DMS114 treated with DMSO at 0.1 percent for 48 hours (cell line): ENCODE measurements around the gene ENG.
"Not testable (repeated sequence)": the region's sequence is repeated elsewhere in the genome, so short reads cannot be mapped to it uniquely, and the experiment has no call there.

Experiments used
- DNase-seq: peaks from one replicate; lab custom pipeline; 2025; ENCODE audit not compliant: unreplicated experiment; lab: John Stamatoyannopoulos, UW

The ENG gene

DNA sequence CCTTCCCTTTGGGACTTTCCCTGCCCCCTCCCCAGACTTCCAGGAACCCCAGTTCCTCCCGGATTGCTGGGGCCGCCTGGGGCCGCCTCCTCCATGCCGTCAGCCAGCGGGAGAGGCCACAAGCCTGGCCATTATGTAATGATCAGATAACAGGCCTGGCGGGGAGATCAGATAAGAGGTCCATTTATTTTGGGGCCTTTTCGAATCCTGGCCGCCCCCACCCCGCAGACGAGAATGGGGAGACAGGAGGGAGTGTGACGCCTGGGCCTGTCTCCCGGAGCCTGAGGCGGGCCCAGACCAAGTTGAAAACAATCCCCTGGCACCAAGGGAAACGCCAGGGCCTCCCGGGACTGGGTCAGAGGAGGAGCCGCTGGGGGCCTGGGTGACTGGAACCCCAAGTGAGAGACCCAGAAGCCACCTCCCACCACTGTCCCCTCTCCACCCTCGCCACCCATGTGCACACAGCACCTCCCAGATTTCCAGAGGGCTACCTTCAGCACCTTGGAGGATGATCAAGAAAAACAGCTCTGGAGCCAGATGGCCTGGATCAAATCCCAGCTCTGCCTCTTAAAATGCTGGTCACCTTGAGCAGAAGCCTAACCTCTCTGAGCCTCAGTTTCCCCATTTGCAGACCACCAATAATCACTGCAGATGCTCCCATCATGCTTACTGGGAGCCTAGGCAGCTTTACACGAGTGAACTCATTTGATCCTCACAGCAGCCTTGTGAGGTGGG lies 7.8 kb downstream of the ENG start:
- DNase-seq: no peak

DNA sequence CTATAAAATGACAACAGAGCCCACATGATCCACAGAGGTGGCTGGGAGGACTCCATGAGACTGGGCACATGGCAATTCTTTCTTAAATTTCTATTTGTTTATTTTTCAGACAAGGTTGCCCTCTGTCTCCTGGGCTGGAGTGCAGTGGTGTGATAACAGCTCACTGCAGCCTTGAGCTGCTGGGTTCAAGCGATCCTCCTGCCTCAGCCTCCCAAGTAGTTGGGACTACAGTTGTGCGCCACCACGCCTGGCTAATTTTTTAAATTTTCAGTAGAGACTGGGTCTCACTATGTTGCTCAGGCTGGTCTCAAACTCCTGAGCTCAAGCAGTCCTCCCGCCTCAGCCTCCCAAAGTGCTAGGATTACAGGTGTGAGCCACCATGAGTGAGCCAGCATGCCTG lies 8.8 kb downstream of the ENG start:
- DNase-seq: not testable (repeated sequence)

DNA sequence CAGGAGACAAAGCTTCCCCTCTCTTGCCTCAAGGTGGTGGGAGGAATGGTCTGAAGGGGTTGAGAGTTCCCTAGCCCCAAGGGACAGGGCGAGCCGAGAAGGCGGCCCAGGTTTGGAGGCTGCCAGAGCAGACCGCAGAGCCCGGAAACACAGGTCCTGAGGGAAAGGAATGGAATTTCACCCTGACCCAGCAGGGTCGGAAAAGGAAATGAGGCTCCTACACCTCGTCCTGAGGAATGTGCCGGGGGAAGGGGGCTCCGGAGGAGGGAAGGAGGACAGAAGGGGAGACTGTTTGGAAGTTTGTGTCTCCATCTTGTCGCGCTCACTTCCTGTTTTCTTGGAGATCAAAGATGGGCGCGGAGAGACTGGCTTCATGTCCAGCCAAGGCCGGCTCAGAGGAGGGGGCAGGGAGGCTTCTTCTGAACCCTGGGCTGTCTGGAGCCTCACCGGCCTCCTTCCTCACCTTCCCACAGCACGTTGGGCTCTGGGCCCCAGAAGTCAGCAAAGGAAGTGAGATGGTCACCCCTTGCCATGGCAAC lies 9.6 kb downstream of the ENG start:
- DNase-seq: no peak

DNA sequence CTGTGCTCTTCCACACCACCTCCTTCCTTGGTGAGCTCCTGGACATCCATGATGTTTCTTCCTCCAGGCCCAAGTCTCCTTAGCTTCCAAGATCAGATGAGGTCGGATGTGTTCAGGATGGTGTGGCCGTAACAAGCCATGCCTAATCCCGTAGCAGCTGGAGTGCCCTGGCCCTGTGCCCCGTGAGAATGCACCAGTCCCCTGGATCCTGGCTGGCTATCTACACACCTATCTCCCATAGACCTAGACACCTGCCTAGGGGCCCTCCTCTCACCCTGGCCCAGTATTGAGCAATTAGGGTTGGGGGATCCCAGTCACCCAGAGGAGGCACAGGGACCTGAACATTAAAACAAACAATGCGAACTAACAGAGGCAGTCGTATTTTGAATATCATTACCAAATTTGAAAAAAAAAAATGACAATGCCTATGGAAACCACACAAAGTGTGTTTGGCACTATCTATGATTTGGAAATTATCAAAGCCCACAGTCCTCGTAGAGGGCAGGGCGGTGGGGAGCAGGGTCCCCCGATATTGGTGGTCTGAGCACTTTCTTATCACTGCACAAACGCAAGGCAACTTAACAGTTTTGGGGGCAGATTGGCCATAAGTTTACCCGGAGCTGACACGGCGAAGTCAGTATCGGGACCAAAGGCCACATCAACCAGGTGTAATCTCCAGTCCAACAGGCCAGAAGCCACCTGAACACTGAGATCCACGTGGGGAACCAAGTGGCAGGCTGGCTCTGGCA lies 13.2 kb downstream of the ENG start:
- DNase-seq: no peak

DNA sequence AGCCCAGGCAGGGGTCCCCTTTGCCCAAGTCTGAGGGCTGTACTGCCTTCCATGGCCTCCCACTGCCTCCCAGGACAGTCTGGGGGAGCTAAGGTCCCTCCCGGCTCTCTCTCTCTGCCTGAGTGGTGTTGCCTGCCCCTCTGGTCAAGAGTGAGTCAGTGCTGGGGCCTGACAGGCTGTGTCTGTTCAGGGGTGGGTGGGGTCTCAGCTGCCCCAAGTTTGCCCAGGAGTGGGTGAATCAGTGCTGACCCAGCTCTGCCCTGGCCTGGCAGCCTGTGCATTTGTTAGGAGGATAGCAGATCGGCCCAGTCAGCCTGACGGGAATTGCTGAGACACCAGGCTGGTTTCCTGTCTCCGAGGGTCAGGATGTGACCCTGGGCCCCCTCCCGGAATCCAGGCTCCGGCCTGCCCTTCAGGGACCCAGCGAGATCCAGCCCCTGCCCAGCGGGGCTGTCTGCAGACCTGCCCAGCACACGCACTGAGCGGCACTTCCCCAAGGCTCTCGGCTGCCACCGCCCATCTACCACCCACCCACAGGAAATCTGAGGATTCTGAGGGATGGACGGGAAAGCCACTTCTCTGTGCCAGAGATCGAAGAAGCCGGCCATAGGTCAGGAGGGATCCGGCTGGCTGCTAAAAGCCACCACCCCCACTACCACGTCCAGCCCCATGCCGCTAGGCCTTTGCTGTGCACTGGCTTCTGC lies 15.9 kb downstream of the ENG start:
- DNase-seq: no peak

DNA sequence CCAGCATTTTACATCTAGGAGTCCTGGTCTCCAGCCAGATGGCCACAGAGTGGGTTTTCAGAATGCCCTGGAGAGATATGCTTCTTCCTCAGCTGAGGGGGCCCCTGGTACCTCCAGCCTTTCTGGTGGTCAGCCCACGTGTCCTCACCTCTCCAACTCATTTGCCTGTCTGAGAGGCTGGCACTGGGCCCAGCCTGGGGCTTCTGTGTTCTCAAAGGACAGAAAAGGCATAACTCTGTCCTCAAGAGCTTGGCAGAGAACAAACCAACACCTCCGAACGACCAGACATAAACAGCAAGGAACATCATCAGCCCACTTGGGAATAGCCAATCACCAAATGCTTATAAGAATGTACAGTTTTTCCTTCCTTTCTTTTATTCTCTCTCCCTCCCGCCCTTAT lies 17.1 kb downstream of the ENG start:
- no peak for DNase-seq

DNA sequence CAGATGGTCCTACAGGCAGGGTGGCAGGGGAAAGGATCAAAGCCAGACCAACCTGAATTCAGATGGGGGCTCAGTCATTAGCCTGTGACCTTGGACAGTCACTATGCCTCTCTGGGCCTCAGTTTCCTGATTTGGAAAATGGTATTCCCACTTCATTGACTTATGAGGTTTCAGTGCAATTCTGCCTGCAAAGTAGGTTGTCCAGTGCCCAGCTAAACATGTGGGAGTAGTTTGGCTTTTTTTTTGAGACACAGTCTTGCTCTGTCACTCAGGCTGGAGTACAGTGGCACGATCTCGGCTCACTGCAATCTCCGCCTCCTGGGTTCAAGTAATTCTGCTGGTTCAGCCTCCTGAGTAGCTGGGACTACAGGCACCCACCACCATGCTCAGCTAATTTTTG lies 17.9 kb downstream of the ENG start:
- DNase-seq: not testable (repeated sequence)

DNA sequence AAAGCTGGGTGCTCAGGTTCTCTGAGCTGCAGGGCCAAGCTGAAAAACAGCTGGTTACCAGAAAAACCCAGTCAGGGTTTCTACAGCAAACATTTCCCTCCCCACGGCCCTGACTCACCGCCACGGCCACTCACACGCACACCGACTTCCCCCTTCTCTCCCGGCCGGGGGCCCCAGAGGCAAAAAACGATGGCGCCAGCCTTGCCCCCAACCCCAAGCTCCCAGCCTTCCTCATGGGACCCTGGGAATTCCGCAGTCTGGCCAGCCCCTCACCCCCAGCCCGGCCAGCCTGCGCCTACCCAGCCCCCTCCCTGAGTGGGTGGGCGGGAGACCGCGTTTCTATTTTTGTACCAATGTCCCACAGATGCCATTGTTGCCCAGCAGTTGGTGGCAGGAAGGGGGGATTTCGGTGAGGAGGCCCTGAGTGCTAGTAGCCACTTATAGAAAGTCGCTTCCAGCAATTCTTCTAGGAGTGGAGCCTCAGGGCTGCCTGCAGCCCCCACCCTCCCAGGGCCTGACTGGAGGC lies 18.4 kb downstream of the ENG start:
- no peak for DNase-seq

DNA sequence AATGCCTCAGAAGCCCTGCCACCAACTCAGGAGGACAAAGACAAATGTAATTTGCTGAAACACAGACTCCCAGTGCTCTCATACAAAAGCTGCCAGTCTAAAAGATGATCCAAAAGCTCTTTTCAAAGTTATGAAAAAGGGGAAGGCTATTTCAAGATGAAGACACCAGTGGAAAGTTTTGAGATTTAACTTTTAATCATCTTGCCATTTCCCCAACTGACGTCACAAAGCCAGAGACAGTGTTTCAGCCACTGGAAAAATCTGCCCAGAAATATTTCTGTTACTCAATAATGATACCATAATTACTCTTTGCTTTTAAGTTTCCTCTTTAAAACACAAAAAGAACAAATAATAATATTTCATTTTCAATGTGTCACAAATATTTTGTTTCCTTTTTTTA lies 20.9 kb downstream of the ENG start:
- no peak for DNase-seq

DNA sequence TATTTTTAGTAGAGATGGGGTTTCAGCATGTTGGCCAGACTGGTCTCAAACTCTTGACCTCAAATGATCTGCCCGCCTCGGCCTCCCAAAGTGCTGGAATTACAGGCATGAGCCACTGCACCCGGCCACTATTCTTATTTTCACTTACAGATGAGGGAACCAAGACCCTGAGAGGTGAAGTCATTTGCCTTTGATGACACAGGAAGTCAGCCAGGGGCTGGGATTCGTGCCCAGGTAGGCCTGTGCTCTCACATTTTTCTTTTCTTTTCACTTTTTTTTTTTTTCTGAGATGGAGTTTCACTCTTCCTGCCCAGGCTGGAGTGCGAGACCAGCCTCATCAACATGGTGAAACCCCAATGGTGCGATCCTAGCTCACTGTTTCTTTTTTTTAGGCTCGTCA lies 22.2 kb downstream of the ENG start:
- DNase-seq: no peak

DNA sequence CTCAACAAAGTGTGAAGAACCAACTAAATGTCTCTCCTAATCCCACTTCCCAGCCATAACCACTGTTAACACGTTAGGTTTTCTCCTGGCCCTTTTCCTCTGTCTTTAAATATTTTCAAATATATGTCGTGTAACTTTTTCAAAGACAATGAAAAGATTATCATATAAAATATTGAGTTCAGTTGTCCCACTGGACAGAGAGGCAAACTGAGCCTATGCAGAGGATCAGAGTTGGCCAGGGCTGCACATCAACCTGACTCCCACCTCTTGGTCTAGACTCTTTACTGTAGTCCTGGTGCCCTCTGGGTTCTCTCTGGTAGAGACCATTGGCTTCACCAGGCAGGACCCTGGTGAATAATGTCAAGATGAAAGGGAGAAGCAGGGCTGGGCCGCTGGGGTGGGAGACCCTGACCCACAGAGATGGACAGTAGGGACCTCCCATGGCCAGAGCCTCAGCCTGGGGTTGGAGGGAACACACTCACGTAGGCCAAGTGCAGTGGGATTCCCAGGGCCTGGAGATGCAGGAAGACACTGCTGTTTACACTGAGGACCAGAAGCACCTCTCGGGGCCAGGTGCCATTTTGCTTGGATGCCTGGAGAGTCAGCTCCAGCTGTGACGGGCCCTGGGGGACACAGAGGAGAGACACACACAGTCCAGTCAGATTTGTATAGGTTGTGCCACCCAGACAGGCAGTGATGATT lies 25.1 kb downstream of the ENG start:
- DNase-seq: no peak

DNA sequence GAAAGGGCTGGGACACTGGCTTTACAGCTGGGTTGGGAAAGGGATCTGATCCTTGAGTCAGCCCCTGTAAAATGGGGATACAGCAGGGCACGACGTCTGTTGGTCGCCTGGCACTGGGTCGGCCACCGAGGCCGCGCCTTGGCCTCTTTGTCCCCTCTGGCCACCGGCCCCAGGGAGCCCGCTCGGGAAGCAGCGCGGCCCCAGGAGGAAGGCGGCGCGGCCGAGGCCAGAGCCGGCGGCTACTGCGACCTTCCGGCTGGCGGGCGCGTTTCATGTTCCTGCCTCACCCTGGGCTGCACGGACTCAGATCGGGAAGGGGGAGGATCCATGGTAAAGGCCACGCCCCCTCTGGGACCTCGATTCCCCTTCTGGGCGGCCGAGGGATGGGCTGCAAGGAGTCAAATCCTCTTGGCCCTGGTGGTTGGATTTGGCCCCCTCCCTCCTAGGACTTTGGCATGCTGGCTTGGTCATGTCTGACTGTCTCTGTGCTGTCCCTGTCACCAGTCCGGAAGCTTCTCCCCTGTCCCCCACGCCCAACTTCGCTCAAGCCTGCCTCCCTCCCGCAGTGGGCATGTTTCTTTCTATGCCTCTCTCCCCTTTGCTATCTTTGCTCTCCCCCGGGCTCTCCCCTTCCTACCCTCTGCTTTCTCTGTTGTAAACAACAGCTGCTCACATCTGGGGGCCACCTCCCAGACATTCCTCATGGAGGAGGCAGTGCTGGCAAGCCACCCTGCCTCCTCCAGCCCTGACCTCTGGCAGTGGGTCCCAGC lies 26.0 kb downstream of the ENG start:
- DNase-seq: no peak

DNA sequence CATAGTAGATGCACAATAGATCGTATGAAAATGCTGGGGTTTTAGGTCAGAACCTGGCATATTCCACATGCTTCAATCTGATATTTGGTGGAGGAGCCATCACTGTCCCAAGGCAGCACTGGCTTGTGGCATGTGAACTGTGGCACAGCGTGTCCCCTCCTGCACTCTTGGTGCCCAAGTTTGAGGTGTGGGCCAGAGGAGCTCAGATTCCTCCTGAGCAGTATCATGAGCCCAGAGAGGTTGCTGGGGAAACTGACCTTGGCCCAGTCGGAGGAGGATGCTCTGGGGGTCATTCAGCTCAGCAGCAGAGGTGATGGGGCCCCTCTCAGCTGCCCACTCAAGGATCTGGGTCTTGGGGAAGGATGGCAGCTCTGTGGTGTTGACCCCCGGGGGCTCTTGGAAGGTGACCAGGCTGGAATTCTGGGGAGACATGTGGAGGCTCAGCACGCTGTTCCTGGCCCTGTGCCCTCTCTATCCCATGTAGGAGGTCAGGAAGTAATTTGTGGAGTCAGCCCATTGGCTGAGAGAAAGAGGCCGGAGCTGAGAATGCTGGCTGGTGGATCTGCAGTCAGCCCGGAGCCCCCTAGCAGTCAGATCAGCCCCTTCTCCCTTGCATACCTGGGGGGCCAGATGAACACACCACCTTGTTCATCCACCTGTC lies 28.1 kb downstream of the ENG start:
- no peak for DNase-seq

DNA sequence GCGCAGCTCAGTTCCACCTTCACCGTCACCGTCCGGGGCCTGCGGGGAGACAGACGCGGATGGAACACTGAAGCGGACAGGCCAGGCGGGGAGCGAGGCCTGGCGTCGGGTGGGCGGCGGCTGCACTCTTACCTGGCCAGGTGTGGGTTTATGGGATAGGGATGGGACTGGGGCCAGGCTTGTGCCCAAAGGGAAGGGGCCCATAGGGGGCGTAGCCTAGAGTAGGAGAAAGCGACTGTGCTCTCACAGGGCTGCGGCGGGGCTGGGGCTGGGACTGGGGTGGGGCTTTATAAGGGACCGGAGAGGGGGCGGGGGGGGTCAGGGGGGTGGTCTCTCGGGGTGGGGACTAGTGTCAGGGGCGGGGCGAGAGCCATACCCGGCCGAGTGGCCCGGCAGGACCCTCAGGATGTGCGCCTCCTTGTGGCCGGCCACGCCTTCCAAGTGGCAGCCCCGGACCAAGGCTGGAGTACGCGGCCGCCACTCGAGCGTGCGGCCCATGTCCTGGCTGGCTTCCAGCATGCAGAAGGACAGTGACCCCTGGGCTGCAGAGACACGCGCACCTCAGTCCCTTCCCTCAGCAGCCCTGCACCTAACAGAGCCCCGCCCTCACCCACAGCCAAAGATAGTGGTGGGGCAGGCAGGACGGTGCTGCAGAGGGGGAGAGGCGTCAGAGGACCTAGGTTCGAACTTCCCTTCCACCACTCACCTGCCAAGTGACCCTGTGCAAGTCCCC lies 29.0 kb downstream of the ENG start:
- no peak for DNase-seq

DNA sequence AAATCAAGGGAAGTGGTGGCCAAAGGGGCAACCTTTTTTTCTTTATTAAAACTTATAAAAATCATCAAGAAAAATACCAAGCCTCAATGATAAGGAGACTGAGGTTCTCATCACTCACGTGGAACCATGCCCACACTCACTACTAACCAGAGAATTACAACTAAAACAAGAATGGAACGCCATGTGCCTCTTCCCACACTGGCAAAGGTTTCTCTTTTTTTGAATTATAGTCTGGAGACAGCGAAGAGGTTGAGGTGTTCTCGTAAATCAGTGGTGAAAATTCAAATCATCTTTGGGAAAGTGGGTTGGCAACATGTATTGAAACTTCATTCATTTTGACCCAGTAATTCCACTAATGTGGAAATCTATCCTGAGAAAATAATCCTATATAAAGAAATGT lies 32.4 kb downstream of the ENG start:
- no peak for DNase-seq

DNA sequence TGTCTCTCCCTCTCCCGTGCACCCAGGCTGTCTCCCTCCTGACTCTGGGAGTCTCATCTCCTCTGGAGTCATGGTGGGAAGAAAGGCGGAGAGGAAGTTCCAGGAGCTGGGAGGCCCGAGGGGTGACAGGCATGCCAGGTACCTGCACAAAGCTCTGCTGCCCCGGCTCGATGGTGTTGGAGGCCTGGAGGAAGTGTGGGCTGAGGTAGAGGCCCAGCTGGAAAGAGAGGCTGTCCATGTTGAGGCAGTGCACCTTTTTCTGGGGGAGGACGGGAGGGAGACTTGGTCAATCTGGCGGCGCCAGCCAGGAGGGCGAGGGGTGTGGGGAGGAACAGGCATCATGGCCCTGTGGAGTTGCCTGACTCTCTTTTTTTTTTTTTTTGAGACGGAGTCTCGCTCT lies 35.9 kb downstream of the ENG start:
- no peak for DNase-seq

DNA sequence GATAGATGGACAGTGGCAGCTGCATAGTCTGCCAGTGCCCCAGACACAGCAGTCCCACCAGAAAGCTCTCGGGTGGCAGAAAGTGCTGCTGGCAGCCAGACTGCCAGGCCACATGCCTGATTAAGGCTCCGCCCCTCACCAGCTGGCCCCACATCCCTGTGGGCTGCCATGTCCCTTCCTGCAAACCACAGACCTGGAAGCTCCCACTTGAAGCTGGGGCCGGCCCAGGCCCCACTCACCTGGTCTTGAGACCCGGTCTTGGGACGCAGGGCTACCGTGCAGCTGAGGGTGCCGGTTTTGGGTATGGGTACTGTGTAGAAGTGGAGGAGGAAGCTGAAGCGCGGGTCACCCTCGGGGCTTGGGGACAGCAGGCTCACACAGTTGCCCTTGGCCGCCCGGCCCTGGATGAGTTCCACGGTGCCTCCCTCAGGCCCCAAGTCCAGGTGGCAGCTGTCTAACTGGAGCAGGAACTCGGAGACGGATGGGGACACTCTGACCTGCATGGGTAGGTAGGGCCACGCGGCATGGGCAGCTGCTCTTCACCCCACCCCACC lies 36.5 kb downstream of the ENG start:
- no peak for DNase-seq

DNA sequence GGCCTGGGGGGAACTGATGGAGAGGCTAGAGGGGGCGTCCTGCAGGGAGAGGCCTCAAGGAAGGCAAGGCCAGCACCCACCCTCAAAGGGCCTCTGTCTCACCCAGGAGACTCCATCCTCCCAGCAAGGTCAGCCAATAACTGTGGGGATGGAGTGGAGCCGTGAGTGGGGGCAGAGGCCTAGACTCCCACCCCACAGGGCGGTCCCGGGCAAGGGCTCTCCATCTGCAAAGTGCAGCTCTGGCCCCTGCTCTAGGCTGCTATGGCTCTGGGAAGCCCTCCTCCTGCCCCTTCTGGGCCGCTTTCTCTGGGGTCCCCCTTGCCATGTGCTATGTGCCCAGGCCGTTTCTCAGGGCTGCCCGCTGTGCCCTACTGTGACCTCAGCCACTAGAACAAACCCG lies 37.7 kb downstream of the ENG start:
- DNase-seq: no peak

DNA sequence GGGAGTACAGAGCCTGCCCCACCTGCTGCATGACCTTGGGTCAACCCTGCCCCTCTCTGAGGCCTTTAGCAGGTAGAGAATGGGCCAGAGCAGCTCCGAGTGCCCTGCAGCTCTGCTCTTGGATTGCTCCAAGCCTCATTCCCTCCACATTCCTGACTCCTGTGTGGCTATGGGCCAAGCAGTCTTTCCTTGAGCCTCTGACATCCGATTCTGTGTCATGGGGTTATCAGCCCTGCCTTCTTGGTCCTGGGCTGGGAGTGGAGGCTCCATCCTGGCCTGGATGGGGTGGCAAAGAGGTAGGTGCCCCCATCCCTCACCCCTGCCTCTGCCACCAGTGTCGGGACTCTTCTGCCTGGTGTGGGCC lies 38.1 kb downstream of the ENG start:
- no peak for DNase-seq
